ENCODE measurements around the gene TAF7.

TAF7 gene

GRCh38 chr5:141272906-141273305 is 47.7 kb downstream of the TAF7 start:
- DNase-seq (ENCODE audit: low read depth), result no peak
- no peak overlapping the region for H3K4me3 ChIP-seq (ENCODE audit: control insufficient read depth, low read depth, low read length)
- TF ChIP-seq, protein P1, sequence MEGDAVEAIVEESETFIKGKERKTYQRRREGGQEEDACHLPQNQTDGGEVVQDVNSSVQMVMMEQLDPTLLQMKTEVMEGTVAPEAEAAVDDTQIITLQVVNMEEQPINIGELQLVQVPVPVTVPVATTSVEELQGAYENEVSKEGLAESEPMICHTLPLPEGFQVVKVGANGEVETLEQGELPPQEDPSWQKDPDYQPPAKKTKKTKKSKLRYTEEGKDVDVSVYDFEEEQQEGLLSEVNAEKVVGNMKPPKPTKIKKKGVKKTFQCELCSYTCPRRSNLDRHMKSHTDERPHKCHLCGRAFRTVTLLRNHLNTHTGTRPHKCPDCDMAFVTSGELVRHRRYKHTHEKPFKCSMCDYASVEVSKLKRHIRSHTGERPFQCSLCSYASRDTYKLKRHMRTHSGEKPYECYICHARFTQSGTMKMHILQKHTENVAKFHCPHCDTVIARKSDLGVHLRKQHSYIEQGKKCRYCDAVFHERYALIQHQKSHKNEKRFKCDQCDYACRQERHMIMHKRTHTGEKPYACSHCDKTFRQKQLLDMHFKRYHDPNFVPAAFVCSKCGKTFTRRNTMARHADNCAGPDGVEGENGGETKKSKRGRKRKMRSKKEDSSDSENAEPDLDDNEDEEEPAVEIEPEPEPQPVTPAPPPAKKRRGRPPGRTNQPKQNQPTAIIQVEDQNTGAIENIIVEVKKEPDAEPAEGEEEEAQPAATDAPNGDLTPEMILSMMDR (IDR thresholded peaks at IDR 0.05; ENCODE audit: control insufficient read depth, insufficient read depth, low read depth, low read length, missing control alignments), result peak; percentile 2

- no peak overlapping the region for H3K4me3 ChIP-seq (ENCODE audit: control insufficient read depth, low read depth, low read length)
- DNase-seq (ENCODE audit: low read depth), result no peak
- TF ChIP-seq, protein P1 (IDR thresholded peaks at IDR 0.05; ENCODE audit: control insufficient read depth, insufficient read depth, low read depth, low read length, missing control alignments), result no peak
These were observed 51.4 kb downstream of the TAF7 start for GRCh38 chr5:141269195-141269594.
